Tibial nerve (tissue), 4 donors: ENCODE data around the gene EGFL7.

Source experiments
- CTCF ChIP-seq, 5 experiments: fragments of 200-600 bp in 3 of 5; fragments of 450-650 bp in 2 of 5; sonication (generic) in 3 of 5; IDR thresholded peaks; one replicate each; pipeline ENCODE4 v1.5.1; 2016 to 2019; ENCODE audit warnings: antibody characterized with exemption in 5 of 5, mild to moderate bottlenecking in 3 of 5, moderate library complexity in 2 of 5
- EP300 ChIP-seq, 2 donors: sonication (generic); formaldehyde crosslinking; IDR thresholded peaks; one replicate each; pipeline ENCODE4 v1.6.1; 2017; ENCODE audit warnings: antibody characterized with exemption in 2 of 2, mild to moderate bottlenecking in 1 of 2
- POLR2A ChIP-seq, 2 donors: fragments of 450-650 bp; IDR thresholded peaks; one replicate each; pipeline ENCODE4 v1.6.1; 2017; ENCODE audit warnings: antibody characterized with exemption in 2 of 2, mild to moderate bottlenecking in 2 of 2, moderate library complexity in 2 of 2

DNA sequence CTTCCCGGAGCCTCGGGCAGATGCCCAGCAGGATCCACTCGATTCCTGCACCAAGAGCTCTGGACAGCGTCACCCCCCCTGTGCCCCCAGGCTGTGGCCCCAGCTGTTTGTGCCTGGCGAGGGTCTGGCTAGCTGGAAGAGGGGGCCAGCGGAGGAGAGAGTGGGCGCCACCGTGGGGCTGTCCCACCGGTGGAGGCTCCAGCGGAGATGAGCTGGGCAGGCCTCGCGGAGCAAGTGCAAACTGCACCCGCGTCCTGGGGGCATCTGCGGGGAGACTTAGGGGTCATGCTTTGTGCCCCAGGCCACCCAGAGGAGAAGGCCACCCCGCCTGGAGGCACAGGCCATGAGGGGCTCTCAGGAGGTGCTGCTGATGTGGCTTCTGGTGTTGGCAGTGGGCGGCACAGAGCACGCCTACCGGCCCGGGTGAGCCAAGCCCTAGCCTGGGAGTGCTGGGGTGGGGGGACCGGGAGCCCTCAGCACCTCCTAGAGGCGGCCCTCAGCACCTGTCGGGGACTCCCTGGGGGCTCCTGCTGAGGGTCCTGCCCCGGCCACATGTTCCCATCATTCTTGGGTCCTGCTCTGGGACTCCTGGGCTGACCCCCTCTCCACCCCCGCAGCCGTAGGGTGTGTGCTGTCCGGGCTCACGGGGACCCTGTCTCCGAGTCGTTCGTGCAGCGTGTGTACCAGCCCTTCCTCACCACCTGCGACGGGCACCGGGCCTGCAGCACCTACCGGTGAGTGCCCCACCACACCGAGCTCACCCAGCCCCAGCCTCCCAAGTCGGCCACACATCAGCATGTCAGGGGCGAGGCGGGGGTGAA lies 5.4 kb downstream of the EGFL7 start:
- no peak for TF ChIP-seq CTCF (IDR thresholded peaks at IDR 0.05)
- TF ChIP-seq EP300 (IDR thresholded peaks at IDR 0.05): no peak
- TF ChIP-seq POLR2A (IDR thresholded peaks at IDR 0.05): no peak
